RCC 7860 (cell line): ENCODE measurements around the gene TOPORS.
"Not testable (repeated sequence)": the region's sequence is repeated elsewhere in the genome, so short reads cannot be mapped to it uniquely, and the experiment has no call there.

Experiments used
- DNase-seq: peaks from one replicate; pipeline ENCODE4 v3.0.0-alpha.2; 2015; ENCODE audit warnings: low spot score
- FAIRE-seq: peaks from 2 replicates; lab custom pipeline; 2012; peaks lifted over from hg19 to GRCh38; lab: Jason Lieb, UNC

TOPORS gene

DNA sequence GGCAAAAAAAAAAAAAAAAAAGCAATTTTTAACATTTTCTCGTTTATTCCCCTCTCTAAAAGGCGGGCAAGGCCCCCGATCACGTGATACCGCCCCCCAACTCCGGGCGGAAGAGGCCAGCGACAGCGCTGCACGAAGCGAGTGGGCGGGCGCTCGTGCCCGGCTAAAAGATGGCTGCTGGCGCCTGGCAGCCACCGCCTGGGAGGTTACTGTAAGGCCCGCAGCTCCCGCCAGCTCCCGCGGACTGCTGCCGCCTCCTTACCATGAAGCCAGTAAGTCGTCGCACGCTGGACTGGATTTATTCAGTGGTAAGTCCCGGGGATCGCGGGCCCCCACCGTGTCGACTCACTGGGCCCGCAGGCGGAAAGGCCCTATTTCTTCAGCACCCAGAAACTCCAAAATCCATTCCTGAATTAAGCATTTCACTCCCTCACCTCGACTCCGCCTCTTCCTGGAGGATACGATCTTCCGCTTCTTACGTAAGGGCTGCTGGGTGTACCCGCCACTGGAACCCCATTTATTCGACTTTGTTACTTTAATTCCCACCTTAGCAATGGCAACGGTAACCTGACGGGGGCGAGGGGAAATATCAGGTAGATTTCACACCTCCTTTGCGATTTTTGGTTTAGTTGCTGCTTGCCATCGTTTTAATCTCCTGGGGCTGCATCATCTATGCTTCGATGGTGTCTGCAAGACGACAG lies at the start of gene TOPORS, which contains the start of gene SMIM27:
TOPORS (minus strand) TSS at position 415 of the 701 bp plus-strand sequence; CDS start at position 265, 150 bp downstream.
SMIM27 (plus strand) TSS at position 156 of the 701 bp plus-strand sequence; CDS start at position 264, 108 bp downstream.
- DNase-seq (peak; percentile 66), FAIRE-seq (no peak)

DNA sequence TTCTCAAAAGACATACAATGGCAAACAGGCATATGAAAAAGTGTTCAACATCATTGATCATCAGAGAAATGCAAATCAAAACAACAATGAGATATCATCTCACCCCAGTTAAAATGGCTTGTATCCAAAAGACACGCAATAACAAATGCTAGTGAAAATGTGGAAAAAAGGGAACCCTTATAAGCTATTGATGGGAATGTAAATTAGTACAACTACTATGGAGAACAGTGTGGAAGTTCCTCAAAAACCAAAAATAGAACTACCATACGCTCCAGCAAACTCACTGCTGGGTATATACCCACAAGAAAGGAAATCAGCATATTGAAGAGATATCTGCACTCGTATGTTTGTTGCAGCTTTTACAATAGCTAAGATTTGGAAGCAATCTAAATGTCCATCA lies 46.6 kb upstream of the TOPORS start:
- DNase-seq, FAIRE-seq: not testable (repeated sequence)

DNA sequence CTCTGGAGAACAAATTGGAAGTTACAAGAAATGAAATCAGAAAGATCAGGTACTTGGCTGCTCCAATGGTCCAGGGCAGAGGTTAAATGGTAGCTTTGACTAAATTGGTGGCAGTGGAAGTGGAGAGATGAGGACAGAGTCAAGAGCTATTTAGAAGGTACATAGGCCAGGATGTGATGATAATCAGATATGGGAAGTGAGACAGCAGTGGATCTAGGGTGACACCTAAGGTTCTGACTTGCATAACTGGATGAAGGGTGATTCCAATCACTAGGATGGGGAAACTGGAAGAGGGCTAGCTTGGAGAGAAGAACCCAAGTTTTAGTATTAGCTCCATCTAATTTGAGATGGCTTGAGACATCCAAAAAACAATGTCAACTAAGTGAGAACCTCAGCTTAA lies 44.5 kb upstream of the TOPORS start:
- no peak for FAIRE-seq

DNA sequence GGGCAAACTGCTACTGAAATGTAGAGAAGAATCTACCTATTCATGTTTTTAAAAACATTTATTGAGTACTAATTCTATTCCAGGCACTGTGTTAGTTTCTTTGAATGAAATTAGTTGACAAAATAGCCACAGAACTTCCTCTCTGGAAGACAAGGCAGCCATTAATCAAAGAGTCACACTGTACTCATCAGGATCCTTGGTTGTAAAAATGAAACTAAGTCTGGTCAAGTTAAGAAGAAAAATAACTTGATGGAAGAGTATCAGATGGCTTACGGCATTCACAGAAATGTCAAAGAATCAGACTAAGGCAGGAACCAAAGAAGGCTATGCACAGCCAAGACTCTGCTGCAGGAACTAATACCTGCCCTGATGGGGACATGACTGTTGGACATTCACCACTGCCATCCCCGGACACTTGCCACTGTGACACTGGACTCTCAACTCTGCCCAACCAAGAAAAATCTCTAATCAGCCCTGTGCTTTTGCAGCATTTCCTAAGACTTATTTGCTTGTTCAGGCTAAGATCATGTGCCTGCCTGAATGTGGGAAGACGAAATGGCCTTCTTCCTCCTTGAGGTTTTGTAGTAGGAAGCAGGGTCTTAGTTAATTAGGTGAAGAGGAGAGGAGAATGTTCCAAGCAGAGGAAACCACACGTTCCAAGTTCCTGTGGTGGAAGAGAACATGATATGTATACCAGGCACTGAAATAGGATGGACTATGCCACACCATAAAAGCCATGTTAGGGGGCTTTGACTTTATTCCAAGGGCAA lies 43.9 kb upstream of the TOPORS start:
- FAIRE-seq (no peak), DNase-seq (no peak)

More for the DNA sequence above, 44.5 kb upstream of the TOPORS start:
- DNase-seq = no peak

DNA sequence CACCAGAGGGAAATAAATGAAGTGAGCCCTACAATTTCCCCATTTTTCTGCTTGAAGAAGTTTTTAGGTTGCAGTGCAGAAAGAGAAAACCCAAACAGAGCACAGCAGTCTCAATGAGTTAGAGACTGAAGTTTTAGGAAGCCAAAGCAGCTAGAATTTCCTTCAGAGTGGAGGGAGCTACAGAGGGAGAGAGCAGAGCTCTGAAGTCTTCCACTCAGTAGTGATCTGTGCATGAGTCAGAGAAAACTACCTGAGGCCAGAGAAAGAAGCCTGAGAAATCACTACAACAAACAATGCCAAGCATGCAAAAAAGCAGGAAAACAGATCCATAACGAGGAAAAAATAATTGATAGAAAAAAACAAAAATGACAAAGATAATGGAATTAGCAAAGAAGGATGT lies 38.5 kb upstream of the TOPORS start:
- DNase-seq (no peak), FAIRE-seq (no peak)

DNA sequence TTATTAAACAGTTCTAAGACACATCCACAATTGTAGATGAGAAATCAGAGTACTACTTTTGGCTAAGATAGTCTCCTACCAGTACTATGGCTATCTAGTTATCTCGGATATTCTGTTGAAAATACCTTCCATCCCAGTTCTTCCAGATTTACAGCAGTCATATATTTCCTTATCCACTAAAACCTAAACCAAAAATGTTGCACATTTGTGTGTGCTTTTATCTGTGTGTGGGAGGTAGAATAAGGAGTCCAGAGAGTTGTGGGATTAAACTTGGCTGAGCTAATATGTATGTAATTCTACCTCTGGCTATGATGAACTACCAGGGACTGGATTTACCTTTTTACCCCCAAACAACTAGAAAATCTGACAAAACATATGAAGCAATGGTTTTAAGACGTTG lies 38.1 kb upstream of the TOPORS start:
- no peak for DNase-seq

DNA sequence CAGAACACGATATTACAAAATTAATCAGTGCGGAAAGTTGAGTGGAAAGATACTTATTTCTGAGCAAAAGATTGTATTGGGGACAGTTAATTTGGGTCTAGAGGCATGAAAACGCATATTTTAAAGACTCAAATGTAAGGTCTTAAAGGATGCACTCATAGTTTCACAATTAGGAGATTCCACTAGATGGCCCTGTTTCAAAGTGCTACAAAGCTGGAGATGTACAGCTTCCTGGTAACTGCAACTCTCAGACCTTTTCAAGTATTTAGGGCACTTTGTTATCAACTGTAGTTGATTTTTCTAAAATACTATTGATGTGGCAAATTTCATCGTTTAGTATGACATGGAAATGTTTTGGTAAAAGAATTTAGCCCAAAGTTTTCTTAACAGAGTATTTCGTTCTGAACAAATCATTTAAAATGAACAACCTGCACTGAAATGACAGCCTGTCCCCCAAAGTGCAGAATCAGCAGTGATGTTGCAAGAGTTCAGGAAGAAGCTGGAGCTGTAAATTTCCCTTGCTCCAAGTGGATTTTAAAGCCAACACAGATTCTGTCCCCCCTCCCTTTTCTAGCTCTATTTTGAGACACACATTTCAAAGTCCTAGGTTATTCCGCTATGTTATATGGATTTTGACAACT lies 36.8 kb upstream of the TOPORS start:
- DNase-seq = peak; percentile 38
- no peak for FAIRE-seq

More for the DNA sequence above, 38.1 kb upstream of the TOPORS start:
- FAIRE-seq = no peak

DNA sequence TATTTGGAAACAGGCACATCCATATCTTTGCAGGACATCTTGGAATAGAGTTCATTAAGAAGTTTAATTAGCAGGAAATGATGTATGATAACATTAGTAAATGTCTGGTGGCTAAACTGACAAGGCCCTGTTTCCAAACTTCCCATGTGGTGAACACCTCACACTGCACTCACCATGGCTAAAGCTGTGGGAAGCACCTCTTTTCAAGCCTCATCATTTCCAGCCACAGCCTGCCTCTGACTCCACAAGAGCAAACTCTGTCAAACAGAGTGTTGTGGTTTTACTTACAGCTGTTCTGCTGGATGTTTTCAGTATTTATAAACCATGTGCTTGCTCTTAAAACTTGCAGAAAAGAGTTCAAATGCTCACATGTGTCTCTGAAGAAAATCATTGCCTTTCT lies 35.5 kb upstream of the TOPORS start:
- FAIRE-seq = no peak
- no peak for DNase-seq

DNA sequence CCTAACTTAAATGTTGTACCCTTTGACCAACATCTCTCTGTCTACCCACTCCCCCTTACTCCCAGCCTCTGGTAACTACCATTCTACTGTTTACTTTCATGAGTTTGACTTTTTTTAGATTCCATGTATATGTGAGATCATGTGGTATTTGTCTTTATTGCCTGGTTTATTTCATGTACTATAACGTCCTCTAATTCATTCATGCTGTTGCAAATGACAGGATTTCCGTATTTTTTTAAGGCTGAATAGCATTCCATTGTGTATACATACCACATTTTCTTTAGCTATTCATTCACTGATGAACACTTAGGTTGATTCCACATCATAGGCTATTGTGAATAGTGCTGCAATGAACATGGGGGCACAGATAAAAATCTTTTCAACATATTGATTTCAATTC lies 32.4 kb upstream of the TOPORS start:
- DNase-seq = no peak
- FAIRE-seq = no peak

DNA sequence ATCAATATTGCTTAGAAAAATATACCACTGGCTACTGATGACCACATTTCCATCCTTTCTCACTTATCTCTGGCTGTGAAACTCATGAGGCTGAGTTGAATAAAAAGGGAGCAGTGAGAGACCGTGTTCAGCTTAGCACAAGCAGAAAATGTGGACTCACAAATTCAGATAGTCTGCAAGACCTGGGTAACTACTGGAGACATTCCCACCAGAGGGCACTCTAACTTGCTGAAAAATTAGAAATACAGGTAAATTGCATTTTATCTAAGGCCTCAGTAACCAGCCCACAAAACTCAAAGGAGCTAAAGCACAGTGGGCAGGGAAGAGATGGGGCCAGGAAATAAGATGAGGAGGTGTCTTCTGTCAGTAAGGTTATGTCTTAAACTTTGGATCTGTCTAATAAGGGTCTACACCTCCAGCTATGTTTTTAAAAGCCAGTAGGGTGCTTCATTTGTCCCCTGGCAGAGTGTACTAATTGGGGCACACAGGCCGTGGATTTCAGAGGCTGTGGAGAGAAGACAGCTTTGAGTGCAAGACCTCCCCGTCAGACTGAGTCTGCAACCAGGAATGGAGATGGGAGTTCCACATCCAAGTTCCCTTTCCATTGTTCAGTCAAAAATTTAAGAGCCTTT lies 29.2 kb upstream of the TOPORS start:
- DNase-seq (peak; percentile 29), FAIRE-seq (no peak)

DNA sequence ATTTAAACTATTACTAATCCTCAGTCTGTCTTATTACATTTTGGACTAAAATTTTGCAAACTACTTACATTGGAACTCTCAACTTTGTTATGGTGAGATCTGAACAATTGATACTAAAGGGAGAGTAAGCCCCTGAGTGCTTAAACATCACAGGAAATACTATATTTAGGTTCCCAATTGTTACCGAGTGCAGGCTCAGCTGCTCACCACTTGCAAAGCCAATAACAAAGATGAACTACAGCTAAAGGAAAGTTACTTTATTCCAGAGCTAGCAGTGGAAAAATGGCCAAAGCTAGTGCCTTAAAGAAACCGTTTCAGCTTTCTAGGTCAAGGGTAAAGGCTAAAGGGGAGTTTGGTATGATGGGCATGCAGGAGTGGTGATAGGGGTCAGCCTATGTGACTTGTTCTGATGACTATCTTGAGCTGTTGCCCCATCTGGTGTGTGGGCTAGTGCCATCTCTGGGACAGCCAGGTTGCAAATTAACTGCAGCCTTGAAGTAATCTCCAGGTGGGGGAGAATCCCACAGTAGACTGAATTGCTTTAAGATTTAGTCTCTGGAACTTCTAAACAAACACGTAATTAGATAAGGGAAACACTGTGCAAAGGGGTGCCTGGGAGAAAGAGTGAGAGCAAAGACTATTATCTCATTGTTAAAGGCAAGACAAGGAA lies 28.4 kb upstream of the TOPORS start:
- DNase-seq = peak; percentile 7
- FAIRE-seq = no peak

DNA sequence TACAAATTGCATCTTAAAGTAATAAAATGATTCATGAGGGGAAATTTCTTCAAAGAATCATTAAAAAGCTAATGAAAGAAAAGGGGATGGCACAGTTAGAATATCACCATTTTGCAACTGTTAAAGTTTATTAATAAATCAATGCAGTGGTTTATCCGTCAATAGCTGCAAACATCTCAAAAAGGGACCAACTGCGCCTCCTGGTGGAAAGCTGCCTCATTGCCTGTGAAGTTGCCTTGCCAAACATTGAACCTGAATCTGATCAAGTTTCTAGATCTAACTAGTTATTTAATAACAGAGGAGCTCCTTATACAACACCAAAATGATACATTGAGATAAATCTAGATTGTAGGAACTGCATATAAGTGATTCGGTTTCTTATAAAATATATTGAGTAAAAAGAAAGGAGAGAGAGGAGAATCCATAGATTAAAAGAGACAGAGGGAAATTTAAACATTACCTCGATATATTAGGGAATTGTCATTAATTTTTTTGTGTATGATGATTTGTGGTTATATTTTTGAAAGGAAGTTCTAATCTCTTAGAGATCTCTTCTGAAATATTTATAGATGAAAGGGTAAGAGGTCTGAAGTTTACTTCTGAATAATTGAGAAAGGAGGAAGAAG lies 27.4 kb upstream of the TOPORS start:
- DNase-seq (no peak), FAIRE-seq (peak; percentile 23)

DNA sequence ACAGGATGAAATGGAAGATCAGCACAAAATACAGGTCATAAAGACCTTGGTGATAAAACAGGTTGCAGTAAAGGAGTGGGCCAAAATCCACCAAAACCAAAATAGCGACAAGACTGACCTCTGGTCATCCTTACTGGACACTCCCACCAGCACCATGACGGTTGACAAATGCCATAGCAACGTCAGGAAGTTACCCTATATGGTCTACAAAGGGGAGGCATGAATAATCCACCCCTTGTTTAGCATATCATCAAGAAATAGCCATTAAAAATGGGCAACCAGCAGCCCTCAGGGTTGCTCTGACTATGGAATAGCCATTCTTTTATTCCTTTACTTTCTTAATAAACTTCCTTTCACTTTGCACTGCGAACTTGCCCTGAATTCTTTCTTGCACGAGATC lies 26.6 kb upstream of the TOPORS start:
- FAIRE-seq (no peak), DNase-seq (no peak)

DNA sequence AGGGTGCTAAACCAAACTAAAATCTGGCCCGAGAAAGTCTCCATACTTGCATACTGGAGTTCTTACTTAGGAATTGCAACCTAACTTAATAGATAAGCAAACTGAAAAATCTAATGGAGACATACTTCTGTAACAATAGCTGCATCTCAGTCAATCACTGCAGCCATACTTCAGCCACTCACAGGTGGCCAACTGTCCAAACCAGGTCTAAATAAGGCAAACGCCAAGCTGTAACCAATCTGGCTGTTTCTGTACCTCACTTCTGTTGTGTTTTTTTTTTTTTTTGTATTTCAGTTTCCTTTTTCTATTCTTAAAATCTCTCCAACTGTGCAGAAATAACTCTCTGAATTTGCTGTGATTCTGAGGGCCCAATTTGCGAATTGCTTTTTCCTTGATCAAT lies 24.9 kb upstream of the TOPORS start:
- FAIRE-seq = no peak

DNA sequence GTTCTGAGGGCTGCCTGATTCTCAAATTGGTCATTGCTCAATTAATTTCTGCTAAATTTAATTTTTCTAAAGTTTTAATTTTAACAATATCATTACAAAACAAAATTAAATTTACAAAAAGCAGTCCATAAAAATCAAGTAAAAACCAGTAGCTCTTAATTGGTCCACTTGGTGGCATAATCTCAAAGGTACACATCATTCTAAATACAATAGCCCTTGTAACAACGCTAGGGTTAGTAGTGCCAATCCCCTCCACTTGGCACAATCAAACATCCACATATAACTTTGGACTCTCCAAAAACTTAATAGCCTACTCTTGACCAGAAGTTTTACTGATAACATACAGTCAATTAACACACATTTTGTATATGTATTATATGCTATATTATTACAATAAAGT lies 22.5 kb upstream of the TOPORS start:
- no peak for FAIRE-seq
- no peak for DNase-seq

More for the DNA sequence above, 24.9 kb upstream of the TOPORS start:
- no peak for DNase-seq

DNA sequence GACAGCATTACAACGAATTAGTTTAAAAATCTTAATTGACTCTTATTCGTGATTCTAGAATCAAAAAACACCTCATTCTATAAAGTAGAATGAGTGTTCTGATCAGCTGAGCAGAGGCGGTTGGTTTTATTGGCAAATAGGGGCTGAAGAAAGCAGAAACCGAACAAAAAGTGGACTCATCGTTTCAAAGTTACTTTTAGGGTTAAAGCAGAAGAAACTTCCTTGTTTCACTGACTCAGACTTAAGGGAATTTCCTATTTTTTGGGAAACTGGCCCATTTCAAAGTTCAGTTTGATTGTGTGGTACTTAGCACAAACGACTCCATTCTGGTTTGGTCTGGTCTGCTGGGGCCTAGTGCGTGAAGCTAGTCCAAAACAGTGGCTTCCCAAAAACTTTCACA lies 21.4 kb upstream of the TOPORS start:
- no peak for FAIRE-seq
- no peak for DNase-seq

DNA sequence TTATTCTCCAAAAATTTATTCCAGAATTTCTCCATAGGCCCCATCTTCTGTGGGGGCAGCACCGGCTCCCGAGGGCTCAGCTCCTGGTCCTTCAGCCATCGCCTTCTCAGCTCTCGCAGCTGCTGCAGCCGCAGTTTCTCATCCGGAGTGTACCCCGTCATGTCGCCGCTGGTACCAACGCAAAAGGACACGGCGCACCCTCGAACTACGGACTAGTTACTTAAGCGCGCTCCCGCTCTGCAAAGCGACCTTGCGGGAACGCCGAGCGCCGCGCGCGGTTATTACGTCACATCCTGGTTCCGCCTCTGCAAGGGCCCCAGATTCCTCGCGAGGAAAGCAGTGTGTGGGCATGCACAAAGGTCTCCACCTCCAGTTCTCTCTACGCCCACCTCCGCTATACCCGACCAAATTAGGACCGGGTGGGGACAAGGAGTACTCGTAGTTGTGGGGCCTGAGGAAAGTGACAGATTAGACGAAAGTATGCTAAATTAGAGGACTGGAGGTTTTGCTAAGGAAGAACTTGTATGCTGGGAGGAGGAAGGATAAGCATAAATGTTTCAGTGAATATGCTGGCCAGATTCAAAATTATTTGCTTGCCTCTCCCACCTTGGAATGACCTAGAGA lies 20.6 kb upstream of the TOPORS start, which contains the start of gene NDUFB6:
NDUFB6 (minus strand) TSS at position 260 of the 624 bp plus-strand sequence; CDS start at position 161, 99 bp downstream.
- FAIRE-seq (peak; percentile 67), DNase-seq (peak; percentile 76)

DNA sequence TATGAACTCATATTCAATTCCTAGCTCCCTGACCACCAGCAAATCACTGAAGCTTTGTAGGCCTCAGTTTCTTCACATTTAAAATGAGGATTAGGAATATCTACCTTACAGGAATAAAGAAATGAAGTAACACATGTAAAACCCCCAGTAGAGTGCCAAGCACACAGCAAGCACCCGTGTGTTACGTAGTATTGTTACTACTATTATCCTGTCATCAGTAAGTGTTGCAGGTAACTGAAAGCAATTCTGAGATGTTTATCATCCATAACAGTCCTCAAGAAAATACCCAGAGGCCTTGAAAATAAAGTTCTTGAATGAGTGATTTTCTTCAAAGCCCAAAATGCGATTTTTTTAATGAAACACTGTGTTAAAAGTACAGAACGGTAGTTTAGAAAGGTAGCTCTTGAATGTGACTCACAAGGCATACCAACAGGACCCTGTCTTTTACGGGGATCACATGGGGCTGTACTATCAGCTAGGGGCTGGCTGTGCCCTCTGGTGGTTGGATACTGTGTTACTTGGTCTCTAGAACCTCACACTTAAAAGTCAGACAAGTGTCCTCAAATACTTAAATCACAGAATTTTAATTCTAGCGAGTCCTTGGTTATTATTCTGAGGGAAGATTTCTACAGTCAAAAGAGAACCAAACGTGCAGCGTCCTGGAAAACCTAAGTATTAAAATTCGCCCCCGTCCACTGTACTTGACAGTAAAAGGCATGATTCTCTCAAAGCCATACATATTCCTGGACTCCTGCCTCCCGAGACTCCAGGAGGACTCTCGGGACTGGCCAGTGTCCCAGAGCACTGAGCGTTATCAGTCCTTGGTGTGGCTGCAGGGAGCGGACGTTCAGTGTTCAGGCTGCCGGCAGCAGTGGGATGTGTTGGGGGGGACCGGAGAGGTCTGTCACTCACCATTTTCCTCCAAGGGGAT lies 19.8 kb upstream of the TOPORS start:
- no peak for FAIRE-seq
- peak; percentile 51 for DNase-seq
